GM12865 (cell line): Measurements from ENCODE around the gene PDLIM7.
"Not testable (repeated sequence)": the region's sequence is repeated elsewhere in the genome, so short reads cannot be mapped to it uniquely, and the experiment has no call there.

Experiments
- DNase-seq: peaks from one replicate; pipeline ENCODE4 v3.0.0; 2010; ENCODE audit warnings: low read depth
- H3K4me3 ChIP-seq: 2 replicates; pipeline ENCODE4 v1.5.1; 2011; ENCODE audit warnings: mild to moderate bottlenecking, low read depth, low read length, control low read depth
- TF ChIP-seq, protein P1 (sequence below): IDR thresholded peaks from 2 replicates; pipeline ENCODE4 v1.5.1; 2011; ENCODE audit warnings: low read length, control low read depth, low read depth, inconsistent platforms; ENCODE audit not compliant: insufficient read depth; ENCODE audit errors: missing control alignments

The PDLIM7 gene

DNA sequence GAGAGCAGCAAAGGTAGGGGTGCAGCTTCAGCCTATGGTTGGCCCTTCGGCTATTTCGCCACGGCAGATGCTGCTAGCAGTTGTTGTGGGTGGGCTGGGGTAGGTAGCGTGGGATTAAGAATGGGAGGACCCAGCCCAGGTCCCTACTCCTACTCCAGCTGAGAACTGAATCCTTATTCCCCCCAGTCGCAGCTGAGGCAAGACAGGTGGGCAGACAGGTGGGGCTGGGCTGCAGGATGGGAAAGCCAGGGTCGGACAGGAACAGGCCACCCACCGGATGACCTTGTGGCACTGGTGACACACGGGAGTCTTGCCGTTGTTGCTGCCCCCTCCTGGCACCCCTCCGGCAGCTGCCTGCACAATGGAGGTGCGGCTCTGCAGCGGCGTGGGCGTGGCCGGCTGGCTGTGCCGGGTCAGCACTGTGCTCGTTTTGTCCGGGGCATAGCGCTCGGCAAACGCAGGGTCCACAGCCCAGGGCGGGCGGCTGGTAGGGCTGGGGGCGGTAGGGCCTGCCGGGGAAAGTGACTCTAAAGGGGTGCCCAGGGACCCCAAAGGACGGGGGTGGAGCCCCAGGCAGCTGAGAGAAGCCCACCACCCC is 8.2 kb downstream of the PDLIM7 start:
- TF ChIP-seq, protein P1, sequence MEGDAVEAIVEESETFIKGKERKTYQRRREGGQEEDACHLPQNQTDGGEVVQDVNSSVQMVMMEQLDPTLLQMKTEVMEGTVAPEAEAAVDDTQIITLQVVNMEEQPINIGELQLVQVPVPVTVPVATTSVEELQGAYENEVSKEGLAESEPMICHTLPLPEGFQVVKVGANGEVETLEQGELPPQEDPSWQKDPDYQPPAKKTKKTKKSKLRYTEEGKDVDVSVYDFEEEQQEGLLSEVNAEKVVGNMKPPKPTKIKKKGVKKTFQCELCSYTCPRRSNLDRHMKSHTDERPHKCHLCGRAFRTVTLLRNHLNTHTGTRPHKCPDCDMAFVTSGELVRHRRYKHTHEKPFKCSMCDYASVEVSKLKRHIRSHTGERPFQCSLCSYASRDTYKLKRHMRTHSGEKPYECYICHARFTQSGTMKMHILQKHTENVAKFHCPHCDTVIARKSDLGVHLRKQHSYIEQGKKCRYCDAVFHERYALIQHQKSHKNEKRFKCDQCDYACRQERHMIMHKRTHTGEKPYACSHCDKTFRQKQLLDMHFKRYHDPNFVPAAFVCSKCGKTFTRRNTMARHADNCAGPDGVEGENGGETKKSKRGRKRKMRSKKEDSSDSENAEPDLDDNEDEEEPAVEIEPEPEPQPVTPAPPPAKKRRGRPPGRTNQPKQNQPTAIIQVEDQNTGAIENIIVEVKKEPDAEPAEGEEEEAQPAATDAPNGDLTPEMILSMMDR = peak; percentile 11
- H3K4me3 ChIP-seq = no peak overlapping the region
- peak; percentile 32 for DNase-seq

DNA sequence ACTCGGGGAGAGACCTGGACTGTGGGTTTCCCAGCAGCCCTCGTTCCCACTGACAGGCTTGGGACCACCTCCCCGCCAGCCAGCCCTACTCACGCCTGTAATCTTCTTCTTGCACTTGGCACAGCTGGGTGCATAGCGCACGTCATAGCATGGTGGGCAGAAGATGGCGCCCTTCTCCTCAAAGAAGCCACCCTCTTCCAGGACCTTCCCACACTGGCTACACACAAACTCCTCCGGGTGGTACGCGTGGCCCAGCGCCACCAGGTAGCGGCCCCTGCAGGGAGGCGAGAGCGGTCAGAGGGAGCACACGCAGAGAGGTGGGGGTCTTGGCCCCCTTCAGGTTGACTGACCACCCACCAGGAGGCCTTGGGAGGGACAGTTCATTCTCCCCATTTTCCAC is 9.4 kb downstream of the PDLIM7 start:
- no peak for DNase-seq
- TF ChIP-seq, protein P1 = no peak
- no peak overlapping the region for H3K4me3 ChIP-seq

- TF ChIP-seq, protein P1 = no peak
- no peak overlapping the region for H3K4me3 ChIP-seq
- no peak for DNase-seq
Observed at GRCh38 chr5:177487144-177487543, 10.3 kb downstream of the PDLIM7 start.

- no peak for DNase-seq
- no peak overlapping the region for H3K4me3 ChIP-seq
- TF ChIP-seq, protein P1 = no peak
Observed at GRCh38 chr5:177486256-177486655, 11.1 kb downstream of the PDLIM7 start.

GRCh38 chr5:177485753-177486152 is 11.7 kb downstream of the PDLIM7 start:
- not testable (repeated sequence) for DNase-seq, H3K4me3 ChIP-seq

- no peak overlapping the region for H3K4me3 ChIP-seq
- TF ChIP-seq, protein P1 = no peak
- no peak for DNase-seq
Observed at GRCh38 chr5:177484902-177485549, 12.4 kb downstream of the PDLIM7 start.

DNA sequence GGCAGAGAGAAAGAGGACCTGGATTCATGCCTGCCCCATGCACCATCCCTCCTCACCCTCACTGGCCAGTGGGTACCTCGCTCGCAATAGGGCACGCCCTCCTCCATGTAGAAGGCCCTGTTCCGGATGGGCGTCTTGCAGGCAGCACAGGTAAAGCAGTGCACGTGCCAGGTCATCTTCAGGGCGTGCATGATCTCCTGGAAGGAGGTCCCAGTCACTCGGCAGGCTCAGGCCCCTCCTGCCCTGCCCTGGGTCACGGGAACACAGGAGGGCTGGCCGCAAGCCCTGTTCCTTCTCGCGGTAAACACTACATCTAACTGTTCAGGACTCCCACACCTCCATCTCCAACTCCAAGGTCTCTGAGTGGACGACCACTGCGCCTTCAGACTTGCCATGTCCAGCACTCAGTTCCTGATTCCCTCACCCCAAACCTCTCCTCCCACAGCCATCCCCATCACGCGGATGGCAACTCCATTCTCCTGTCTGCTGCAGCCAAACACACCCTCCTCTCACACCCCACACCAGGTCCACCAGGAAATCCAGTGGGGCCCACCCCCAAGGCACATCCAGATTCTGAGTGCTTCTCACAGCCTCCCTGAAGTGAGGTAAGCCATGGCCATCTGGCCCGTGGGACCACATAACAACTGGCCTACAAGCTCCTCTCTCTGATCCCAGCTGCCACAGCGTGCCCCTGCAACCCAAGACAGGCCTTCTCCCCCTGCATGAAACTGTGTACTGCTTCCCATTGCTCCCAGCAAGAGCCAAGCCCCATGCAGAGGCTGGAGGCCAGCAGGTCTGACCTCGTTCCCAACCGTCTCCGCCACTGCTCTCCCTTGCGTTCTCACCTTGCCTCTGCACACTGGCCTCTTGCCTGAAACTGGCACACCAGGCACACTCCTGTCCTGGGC is 13.2 kb downstream of the PDLIM7 start:
- TF ChIP-seq, protein P1 = no peak
- H3K4me3 ChIP-seq = no peak overlapping the region
- no peak for DNase-seq
